Measurements from ENCODE around the gene EAPP.
A peak's percentile ranks its signal among the peaks of the same experiment; 100 is the strongest.
"Not testable (repeated sequence)": the region's sequence is repeated elsewhere in the genome, so short reads cannot be mapped to it uniquely, and the experiment has no call there.

The EAPP gene

DNA sequence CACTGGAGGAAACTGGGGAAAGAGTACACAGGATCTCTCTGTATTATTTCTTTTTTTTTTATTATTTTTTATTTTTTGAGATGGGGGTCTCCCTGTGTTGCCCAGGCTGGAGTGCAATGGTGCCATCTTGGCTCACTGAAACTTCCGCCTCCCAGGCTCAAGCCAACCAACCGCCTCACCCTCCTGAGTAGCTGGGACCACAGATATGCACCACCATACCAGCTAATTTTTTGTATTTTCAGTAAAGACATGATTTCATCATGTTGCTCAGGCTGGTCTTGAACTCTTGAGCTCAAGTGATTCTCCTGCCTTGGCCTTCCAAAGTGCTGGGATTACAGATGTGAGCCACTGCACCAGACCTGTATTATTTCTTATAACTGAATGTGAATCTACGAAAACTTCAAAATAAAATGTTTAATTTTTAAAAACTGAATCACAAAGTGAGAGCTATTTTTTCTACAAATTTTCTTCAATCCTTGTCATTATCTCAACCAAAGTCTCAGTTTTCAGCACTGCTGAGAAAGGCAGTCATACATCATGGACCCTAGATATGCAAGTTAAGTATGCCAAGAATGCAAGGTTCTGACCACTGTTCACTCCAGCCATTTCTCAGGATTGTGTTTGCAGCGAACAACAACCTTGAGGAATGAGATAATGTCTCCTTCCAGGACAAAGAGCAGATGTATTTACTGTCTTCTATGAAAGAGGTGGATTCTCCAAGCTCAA is 2.4 kb downstream of the EAPP start:
- DNase-seq: no peak
- peaks cover 29% of the 10 kb centered on the region for H3K36me3 Mint-ChIP-seq (ENCODE audit: low read depth)
- no peaks in the 10 kb centered on the region for H3K9me3 Mint-ChIP-seq
- H3K27me3 Mint-ChIP-seq (ENCODE audit: low read depth, poor library complexity): no peaks in the 10 kb centered on the region
- no peak overlapping the region for H3K27ac Mint-ChIP-seq
- peaks cover 26% of the 10 kb centered on the region for H3K4me1 Mint-ChIP-seq
- H3K4me3 Mint-ChIP-seq: peak overlapping the region; percentile 99
- TF ChIP-seq, protein P1, sequence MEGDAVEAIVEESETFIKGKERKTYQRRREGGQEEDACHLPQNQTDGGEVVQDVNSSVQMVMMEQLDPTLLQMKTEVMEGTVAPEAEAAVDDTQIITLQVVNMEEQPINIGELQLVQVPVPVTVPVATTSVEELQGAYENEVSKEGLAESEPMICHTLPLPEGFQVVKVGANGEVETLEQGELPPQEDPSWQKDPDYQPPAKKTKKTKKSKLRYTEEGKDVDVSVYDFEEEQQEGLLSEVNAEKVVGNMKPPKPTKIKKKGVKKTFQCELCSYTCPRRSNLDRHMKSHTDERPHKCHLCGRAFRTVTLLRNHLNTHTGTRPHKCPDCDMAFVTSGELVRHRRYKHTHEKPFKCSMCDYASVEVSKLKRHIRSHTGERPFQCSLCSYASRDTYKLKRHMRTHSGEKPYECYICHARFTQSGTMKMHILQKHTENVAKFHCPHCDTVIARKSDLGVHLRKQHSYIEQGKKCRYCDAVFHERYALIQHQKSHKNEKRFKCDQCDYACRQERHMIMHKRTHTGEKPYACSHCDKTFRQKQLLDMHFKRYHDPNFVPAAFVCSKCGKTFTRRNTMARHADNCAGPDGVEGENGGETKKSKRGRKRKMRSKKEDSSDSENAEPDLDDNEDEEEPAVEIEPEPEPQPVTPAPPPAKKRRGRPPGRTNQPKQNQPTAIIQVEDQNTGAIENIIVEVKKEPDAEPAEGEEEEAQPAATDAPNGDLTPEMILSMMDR (IDR thresholded peaks at IDR 0.05): no peak

DNA sequence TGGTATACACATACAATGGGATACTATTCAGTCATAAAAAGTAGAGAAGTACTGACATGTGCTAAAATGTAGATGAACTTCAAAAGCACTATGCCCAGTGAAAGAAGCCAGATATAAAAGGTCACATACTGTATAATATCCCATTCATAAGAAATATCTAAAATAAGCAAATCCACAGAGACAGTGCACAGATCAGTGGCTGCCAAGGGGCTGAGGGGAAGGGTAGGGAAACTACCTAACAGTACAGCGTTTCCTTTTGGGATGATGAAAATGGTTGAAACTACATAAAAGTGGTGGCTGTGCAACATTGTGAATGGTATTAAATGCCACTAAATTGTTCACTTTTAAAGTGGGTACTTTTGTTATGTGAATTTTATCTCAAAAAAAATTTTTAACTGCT is 11.9 kb downstream of the EAPP start:
- Mint-ChIP-seq H3K36me3 (ENCODE audit: low read depth) (peaks cover 60% of the 10 kb centered on the region), H3K4me1 (no peaks in the 10 kb centered on the region), H3K9me3 (no peaks in the 10 kb centered on the region), H3K27ac (no peak overlapping the region), H3K4me3 (no peak overlapping the region), H3K27me3 (ENCODE audit: low read depth, poor library complexity) (no peaks in the 10 kb centered on the region)
- no peak for DNase-seq
- TF ChIP-seq, protein P1 (IDR thresholded peaks at IDR 0.05): no peak

DNA sequence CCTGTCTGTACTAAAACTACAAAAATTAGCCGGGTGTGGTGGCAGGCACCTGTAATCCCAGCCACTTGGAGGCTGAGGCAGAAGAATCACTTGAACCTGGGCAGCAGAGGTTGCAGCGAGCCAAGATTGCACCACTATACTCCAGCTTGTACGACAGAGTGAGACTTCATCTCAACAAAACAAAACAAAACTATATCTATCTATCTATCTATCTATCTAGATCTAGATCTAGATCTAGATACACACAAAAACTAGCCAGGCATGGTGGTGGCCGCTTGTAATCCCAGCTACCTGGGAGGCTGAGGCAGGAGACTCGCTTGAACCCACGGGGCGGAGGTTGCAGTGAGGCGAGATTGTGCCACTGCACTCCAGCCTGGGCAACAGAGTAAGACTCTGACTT is 15.3 kb downstream of the EAPP start:
- peaks cover 65% of the 10 kb centered on the region for H3K36me3 Mint-ChIP-seq (ENCODE audit: low read depth)
- DNase-seq; H3K4me1 Mint-ChIP-seq; H3K4me3 Mint-ChIP-seq; H3K27ac Mint-ChIP-seq; H3K27me3 Mint-ChIP-seq (ENCODE audit: low read depth, poor library complexity); H3K9me3 Mint-ChIP-seq: not testable (repeated sequence)

DNA sequence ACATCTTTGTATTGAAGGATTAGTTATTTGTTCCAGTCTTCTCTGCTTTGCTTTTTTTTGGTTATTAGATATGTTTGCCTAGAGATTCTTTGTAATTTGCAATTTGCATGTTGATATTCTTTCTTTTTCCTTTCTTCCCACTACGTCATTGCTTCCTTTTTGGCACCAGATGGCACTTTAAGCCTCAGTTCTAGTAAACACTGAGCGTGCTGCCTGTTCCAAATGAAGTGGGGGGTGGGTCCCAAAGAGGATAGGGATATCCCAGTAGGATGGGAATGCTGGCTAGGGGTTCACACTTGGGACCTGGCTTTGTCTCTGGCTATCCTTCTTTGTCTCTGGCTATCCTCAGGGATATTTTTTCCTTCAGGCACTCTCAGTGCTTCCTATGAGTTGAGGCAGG is 17.0 kb downstream of the EAPP start:
- Mint-ChIP-seq H3K36me3 (ENCODE audit: low read depth) (peaks cover 73% of the 10 kb centered on the region), H3K27ac (no peak overlapping the region)

DNA sequence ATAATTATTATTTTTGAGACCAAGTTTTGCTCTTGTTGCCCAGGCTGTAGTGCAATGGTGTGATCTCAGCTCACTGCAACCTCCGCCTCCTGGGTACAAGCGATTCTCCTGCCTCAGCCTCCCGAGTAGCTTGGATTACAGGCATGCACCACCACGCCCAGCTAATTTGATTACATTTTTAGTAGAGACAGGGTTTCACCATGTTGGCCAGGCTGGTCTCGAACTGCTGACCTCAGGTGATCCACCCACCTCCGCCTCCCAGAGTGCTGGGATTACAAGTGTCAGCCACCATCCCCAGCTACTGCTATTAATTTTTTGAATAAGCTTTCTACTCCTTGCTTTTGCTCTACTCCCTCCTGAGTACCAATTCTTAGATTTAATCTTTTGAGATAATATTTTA is 18.4 kb downstream of the EAPP start:
- not testable (repeated sequence) for H3K27ac Mint-ChIP-seq; H3K9me3 Mint-ChIP-seq; H3K27me3 Mint-ChIP-seq (ENCODE audit: low read depth, poor library complexity); DNase-seq; H3K4me3 Mint-ChIP-seq; H3K4me1 Mint-ChIP-seq
- peaks cover 84% of the 10 kb centered on the region for H3K36me3 Mint-ChIP-seq (ENCODE audit: low read depth)

More for the DNA sequence above, 17.0 kb downstream of the EAPP start:
- TF ChIP-seq, protein P1 (IDR thresholded peaks at IDR 0.05): no peak
- DNase-seq: no peak
- Mint-ChIP-seq H3K27me3 (ENCODE audit: low read depth, poor library complexity) (no peaks in the 10 kb centered on the region), H3K4me1 (no peaks in the 10 kb centered on the region), H3K9me3 (peaks cover 9% of the 10 kb centered on the region), H3K4me3 (no peak overlapping the region)

DNA sequence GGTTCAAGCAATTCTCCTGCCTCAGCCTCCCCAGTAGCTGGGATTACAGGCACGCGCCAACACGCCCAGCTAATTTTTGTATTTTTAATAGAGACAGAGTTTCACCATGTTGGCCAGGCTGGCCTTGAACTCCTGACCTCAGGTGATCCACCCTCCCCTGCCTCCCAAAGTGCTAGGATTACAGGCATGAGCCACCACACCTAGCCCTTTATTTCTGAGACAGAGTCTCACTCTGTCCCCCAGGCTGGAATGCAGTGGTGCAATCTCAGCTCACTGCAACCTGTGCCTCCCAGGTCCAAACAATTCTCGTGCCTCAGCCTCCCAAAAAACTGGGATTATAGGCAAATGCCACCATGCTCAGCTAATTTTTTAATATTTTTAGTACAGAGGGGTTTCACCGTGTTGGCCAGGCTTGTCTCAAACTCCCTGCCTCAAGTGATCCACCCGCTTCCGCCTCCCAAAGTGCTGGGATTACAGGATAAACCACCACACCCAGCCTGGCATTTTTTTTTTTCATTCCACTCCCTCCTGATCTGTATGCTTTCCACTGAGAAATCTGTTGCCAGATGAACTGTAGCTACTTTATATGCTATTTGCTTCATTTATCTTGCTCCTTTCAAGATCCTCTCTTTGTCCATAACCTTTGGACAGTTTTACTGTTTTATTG is 19.1 kb downstream of the EAPP start:
- not testable (repeated sequence) for H3K9me3 Mint-ChIP-seq; H3K27me3 Mint-ChIP-seq (ENCODE audit: low read depth, poor library complexity); H3K4me3 Mint-ChIP-seq

DNA sequence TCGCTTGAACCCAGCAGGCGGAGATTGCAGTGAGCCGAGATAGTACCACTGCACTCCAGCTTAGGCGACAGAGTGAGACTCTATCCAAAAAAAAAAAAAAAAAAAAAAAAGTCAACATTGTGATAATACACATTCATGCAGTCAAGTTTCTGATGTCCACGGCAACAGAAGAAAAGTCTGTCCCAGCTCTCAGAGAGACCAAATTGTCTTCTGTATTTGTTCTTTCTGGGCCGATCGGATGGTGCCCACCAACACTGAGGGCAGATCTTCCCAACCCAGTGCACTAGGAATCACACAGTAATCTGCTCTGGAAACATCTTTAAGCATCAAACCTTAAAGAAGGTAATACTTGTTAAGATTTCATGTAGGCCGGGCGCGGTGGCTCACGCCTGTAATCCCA is 31.6 kb downstream of the EAPP start:
- Mint-ChIP-seq H3K27me3 (ENCODE audit: low read depth, poor library complexity) (no peaks in the 10 kb centered on the region), H3K36me3 (ENCODE audit: low read depth) (no peaks in the 10 kb centered on the region), H3K27ac (no peak overlapping the region), H3K4me1 (peaks cover 12% of the 10 kb centered on the region), H3K9me3 (no peaks in the 10 kb centered on the region), H3K4me3 (no peak overlapping the region)
- TF ChIP-seq, protein P1 (IDR thresholded peaks at IDR 0.05): no peak
- DNase-seq: no peak

More for the DNA sequence above, 19.1 kb downstream of the EAPP start:
- DNase-seq, H3K4me1 Mint-ChIP-seq: not testable (repeated sequence)
- peak overlapping the region; percentile 34 for H3K27ac Mint-ChIP-seq
- peaks cover 88% of the 10 kb centered on the region for H3K36me3 Mint-ChIP-seq (ENCODE audit: low read depth)
